HG03135 (cell line): ENCODE results near the gene EIF4A2.

Experiments
- ATAC-seq: cut with Tn5 transposase; IDR thresholded peaks from one replicate; pipeline ENCODE4 v1.9.1; 2021; ENCODE audit warnings: mild to moderate bottlenecking, moderate library complexity; ENCODE audit not compliant: unreplicated experiment

EIF4A2 gene

GRCh38 chr3:186783058-186783730 lies at the start of gene EIF4A2:
TSS of gene EIF4A2 (plus strand) at chr3:186783577. CDS start at chr3:186783611, 34 bp downstream.
- peak; percentile 70 for ATAC-seq

GRCh38 chr3:186742618-186743380 lies 40.6 kb upstream of the EIF4A2 start:
- no peak for ATAC-seq

- no peak for ATAC-seq
These were observed 39.7 kb upstream of the EIF4A2 start for GRCh38 chr3:186743666-186744065.

GRCh38 chr3:186746008-186746407 lies 37.4 kb upstream of the EIF4A2 start:
- no peak for ATAC-seq

- no peak for ATAC-seq
These were observed 33.1 kb upstream of the EIF4A2 start for GRCh38 chr3:186750316-186750715.

- ATAC-seq: no peak
These were observed 31.9 kb upstream of the EIF4A2 start for GRCh38 chr3:186751480-186751879.

- ATAC-seq: no peak
These were observed 29.4 kb upstream of the EIF4A2 start for GRCh38 chr3:186754006-186754405.

GRCh38 chr3:186754871-186755270 lies 28.5 kb upstream of the EIF4A2 start:
- no peak for ATAC-seq

- no peak for ATAC-seq
These were observed 26.2 kb upstream of the EIF4A2 start for GRCh38 chr3:186757214-186757613.

GRCh38 chr3:186757686-186758220 lies 25.6 kb upstream of the EIF4A2 start:
- ATAC-seq: no peak

- ATAC-seq: no peak
These were observed 24.0 kb upstream of the EIF4A2 start for GRCh38 chr3:186759231-186759930.

GRCh38 chr3:186760141-186760833 lies 23.1 kb upstream of the EIF4A2 start:
- no peak for ATAC-seq

- no peak for ATAC-seq
These were observed 22.4 kb upstream of the EIF4A2 start for GRCh38 chr3:186760897-186761447.

- ATAC-seq: peak; percentile 24
These were observed 11.1 kb upstream of the EIF4A2 start for GRCh38 chr3:186772281-186772694.

- peak; percentile 90 for ATAC-seq
These were observed 10.5 kb upstream of the EIF4A2 start for GRCh38 chr3:186772701-186773417.

- ATAC-seq: no peak
These were observed 7.4 kb upstream of the EIF4A2 start for GRCh38 chr3:186775999-186776398.

GRCh38 chr3:186779204-186779603 lies 4.2 kb upstream of the EIF4A2 start:
- no peak for ATAC-seq

- no peak for ATAC-seq
These were observed 777 bp upstream of the EIF4A2 start for GRCh38 chr3:186782542-186783057.

- ATAC-seq: peak; percentile 60
These were observed 546 bp downstream of the EIF4A2 start for GRCh38 chr3:186783731-186784515.
